HG02840 (cell line): ENCODE measurements around the gene STAT3.
"Not testable (repeated sequence)": the region's sequence is repeated elsewhere in the genome, so short reads cannot be mapped to it uniquely, and the experiment has no call there.

Experiments
- ATAC-seq: cut with Tn5 transposase; IDR thresholded peaks from one replicate; pipeline ENCODE4 v1.9.1; 2021; ENCODE audit warnings: mild to moderate bottlenecking, moderate library complexity, moderate number of reproducible peaks; ENCODE audit not compliant: unreplicated experiment, low FRiP score

Gene STAT3

GRCh38 chr17:42268236-42268635, 120.0 kb downstream of the STAT3 start:
- no peak for ATAC-seq

- no peak for ATAC-seq
Measured at GRCh38 chr17:42266918-42267766, 121.1 kb downstream of the STAT3 start.

- ATAC-seq: no peak
Measured at GRCh38 chr17:42266462-42266861, 121.8 kb downstream of the STAT3 start.

GRCh38 chr17:42264366-42264765, 123.9 kb downstream of the STAT3 start:
- ATAC-seq: not testable (repeated sequence)
